ENCODE data around the gene BICD1.

DNA sequence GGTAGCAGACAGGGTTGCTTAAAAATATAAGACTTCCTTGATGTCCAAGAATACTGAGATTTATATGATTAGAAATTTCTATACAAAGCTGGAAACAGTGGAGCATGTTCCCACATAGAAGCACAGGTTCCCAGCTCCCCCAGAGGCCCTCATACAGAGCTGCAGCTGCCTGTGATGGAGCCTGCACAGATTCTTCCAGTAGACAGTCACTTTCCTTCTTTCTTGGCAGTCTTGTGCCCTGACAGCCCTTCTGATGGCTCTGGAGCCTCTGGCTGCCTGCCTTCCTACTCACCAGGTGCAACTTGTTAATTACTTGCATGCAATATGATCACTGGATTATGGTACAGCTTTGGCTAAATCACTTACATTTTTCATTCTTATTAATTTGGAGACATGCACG lies 44.4 kb downstream of the BICD1 start:
- no peak for TF ChIP-seq CTCF (conservative IDR thresholded peaks at IDR 0.05; ENCODE audit: low read depth, low read length)
- no peak for TF ChIP-seq EZH2phosphoT487 (IDR thresholded peaks at IDR 0.05; ENCODE audit: borderline replicate concordance, low read length)
